Adrenal gland (tissue), 12 donors: ENCODE data around the gene DCC. TPM values are rescaled to one million over a fixed set of nuclear protein-coding genes. Genes with fewer than 3 reads are reported as not detected.

Source experiments
- DNase-seq, 7 donors: peaks; one replicate each; pipeline ENCODE4 v3.0.0-alpha.2; 2019 to 2020
- H3K27ac ChIP-seq, 5 donors: fragments of 200-600 bp; sonication (generic) in 4 of 5; 1 replicate in 3 of 5; 2 replicates in 2 of 5; pipeline versions ENCODE4 v1.5.1 to v1.8.0; 2016 to 2020; ENCODE audit warnings: mild to moderate bottlenecking in 1 of 5
- H3K27me3 ChIP-seq: fragments of 200-600 bp; 2 replicates; pipeline ENCODE4 v1.8.0; 2021
- H3K36me3 ChIP-seq, 2 donors: fragments of 200-600 bp; replicated peaks in 1 of 2; 1 replicate in 1 of 2; 2 replicates in 1 of 2; pipeline versions ENCODE4 v1.5.1 to v1.8.0; 2018 to 2022
- H3K4me1 ChIP-seq, 2 donors: fragments of 200-600 bp; replicated peaks in 1 of 2; 1 replicate in 1 of 2; 2 replicates in 1 of 2; pipeline versions ENCODE4 v1.5.1 to v1.8.0; 2018 to 2021
- H3K4me3 ChIP-seq, 4 donors: fragments of 200-600 bp; sonication (generic) in 3 of 4; one replicate each; pipeline ENCODE4 v1.5.1; 2016 to 2018
- H3K9me3 ChIP-seq, 3 donors: fragments of 200-600 bp; sonication (generic) in 1 of 3; replicated peaks in 1 of 3; 1 replicate in 2 of 3; 2 replicates in 1 of 3; pipeline versions ENCODE4 v1.5.1 to v1.8.0; 2016 to 2021
- CTCF ChIP-seq, 6 experiments: fragments of 450-650 bp in 4 of 6; fragments of 200-600 bp in 2 of 6; sonication (generic) in 1 of 6; IDR thresholded peaks; 1 replicate in 5 of 6; 2 replicates in 1 of 6; pipeline versions ENCODE4 v1.5.1 to v1.8.0; 2016 to 2021; ENCODE audit warnings: antibody characterized with exemption in 6 of 6, mild to moderate bottlenecking in 2 of 6, moderate library complexity in 1 of 6
- POLR2A ChIP-seq, 2 donors: fragments of 450-650 bp; IDR thresholded peaks; one replicate each; pipeline ENCODE4 v1.6.1; 2017; ENCODE audit warnings: antibody characterized with exemption in 2 of 2, mild to moderate bottlenecking in 2 of 2, moderate library complexity in 1 of 2
- WGBS, 4 donors: extraction: QIAGEN DNeasy Blood & Tissue Kit in 2 of 4; methylation state at CpG; one replicate each; pipeline versions ENCODE4 v1.1.5 to v1.1.7; 2013 to 2017; 5-methylcytosine and 5-hydroxymethylcytosine counted together
- intact Hi-C, 2 donors: fragments of 100-400 bp; cut with DNase I; formaldehyde crosslinking; loops; one replicate each; pipeline versions ENCODE4 v1.14.1 to v1.15.0; 2022 to 2023
- polyA plus RNA-seq, 3 donors: library from polyadenylated mRNA; stranded (reverse); fragments of 200-250 nt in 2 of 3; fragments of 350-450 nt in 1 of 3; fragmentation: Illumina TruSeq in 1 of 3; extraction: RNeasy Lipid Tissue Mini Kit (QIAGEN cat#74804) in 1 of 3; gene quantifications; one replicate each; pipeline ENCODE4 v1.2.3, GENCODE V29; 2013 to 2014
- total RNA-seq, 9 donors: library from RNA; depleted of rRNA in 4 of 9; stranded (reverse); fragments of >200 nt in 4 of 9; fragments of 120-200 nt in 1 of 9; fragmentation: NEBNext Ultra II Directional in 1 of 9; extraction: Animal tissue kit (Norgen Biotek cat#: 25700) in 1 of 9; gene quantifications; one replicate each; pipeline versions ENCODE4 v1.1.0 to v1.2.4, GENCODE V29; 2013 to 2023
- donor health status: healthy with polysubstance abuse.
- donor health status: Bipolar disorder and iron deficiency.
- donor health status: DM: yes; HTN: yes; CAD: no.
- donor health status: DM: no; HTN: no; CAD: no.
- donor health status: DM: no; HTN: no; CAD: no.
- donor health status: DM: yes; HTN: yes; CAD: no.

Gene DCC
- total and polyA plus RNA-seq, 12 donors, result 0.33 to 3.5 (median 1.1) TPM; not detected in 1

DNA sequence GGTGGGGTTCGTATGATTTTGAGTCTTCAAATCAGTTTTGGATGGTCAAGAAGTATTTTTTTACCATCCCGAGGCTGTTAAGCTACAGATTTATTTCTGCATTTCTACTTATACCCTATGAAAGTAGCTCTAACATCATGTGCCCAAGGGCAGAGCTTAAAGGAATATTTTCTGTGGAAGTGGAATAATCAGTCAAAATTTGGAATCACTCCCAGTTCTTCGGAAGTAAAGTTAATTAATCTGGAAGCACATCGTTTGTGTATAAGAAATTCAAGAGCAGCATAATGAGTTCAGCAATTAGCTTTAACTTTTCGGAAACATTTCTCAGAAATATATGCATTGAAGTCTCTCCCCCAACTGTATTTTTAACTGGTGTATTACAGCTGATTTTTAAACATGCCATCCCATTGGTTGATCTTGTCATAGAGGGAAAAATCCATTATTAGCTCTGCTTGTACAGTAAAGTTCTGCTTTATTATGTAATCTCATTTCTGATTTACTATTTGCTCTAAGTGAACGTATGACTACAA lies 510.1 kb downstream of the DCC start:
- no peak for DNase-seq
- TF ChIP-seq POLR2A (IDR thresholded peaks at IDR 0.05) (no peak), CTCF (IDR thresholded peaks at IDR 0.05) (no peak)
- no peaks in the 10 kb centered on the region for H3K9me3 ChIP-seq
- no peak overlapping the region for H3K4me3 ChIP-seq
- H3K36me3 ChIP-seq, result no peaks in the 10 kb centered on the region
- H3K27ac ChIP-seq, result no peak overlapping the region
- no peaks in the 10 kb centered on the region for H3K4me1 ChIP-seq
- WGBS, 4 donors, result 50 to 63% (median 55%) methylated on average over 6 of the region's 6 CpGs
- intact Hi-C loops, result no loop called here
- H3K27me3 ChIP-seq, result no peaks in the 10 kb centered on the region

- no peaks in the 10 kb centered on the region for H3K27me3 ChIP-seq
- H3K27ac ChIP-seq, result no peak overlapping the region
- no peaks in the 10 kb centered on the region for H3K9me3 ChIP-seq
- no peaks in the 10 kb centered on the region for H3K36me3 ChIP-seq
- WGBS, 4 donors, result 71 to 80% (median 77%) methylated on average over 3 of the region's 3 CpGs
- DNase-seq, result no peak
- H3K4me3 ChIP-seq, result no peak overlapping the region
- TF ChIP-seq CTCF (IDR thresholded peaks at IDR 0.05) (no peak), POLR2A (IDR thresholded peaks at IDR 0.05) (no peak)
- intact Hi-C loops, result no loop called here
- H3K4me1 ChIP-seq, result no peaks in the 10 kb centered on the region
Observed at GRCh38 chr18:52861558-52861957, 521.6 kb downstream of the DCC start.

GRCh38 chr18:52869349-52869923 lies 529.4 kb downstream of the DCC start:
- no peak for DNase-seq
- Histone ChIP-seq H3K4me3 (no peak overlapping the region), H3K36me3 (no peaks in the 10 kb centered on the region), H3K9me3 (no peaks in the 10 kb centered on the region), H3K27me3 (no peaks in the 10 kb centered on the region), H3K4me1 (no peaks in the 10 kb centered on the region), H3K27ac (no peak overlapping the region)
- no peak for TF ChIP-seq POLR2A (IDR thresholded peaks at IDR 0.05)
- TF ChIP-seq CTCF (IDR thresholded peaks at IDR 0.05), result no peak
- intact Hi-C loops, result no loop called here
- 83 to 91% (median 84%) methylated on average over 6 to 9 of the region's 9 CpGs for WGBS, 4 donors

- Histone ChIP-seq H3K9me3 (no peaks in the 10 kb centered on the region), H3K4me1 (no peaks in the 10 kb centered on the region), H3K27ac (no peak overlapping the region), H3K4me3 (no peak overlapping the region), H3K36me3 (no peaks in the 10 kb centered on the region), H3K27me3 (no peaks in the 10 kb centered on the region)
- WGBS, 4 donors, result 71 to 79% (median 76%) methylated on average over 12 to 21 of the region's 21 CpGs
- no peak for DNase-seq
- intact Hi-C loops, result no loop called here
- TF ChIP-seq POLR2A (IDR thresholded peaks at IDR 0.05), result no peak
- TF ChIP-seq CTCF (IDR thresholded peaks at IDR 0.05), result no peak
Observed at GRCh38 chr18:52869942-52870907, 530.2 kb downstream of the DCC start.
